ENCODE results near the gene PKP4. TPM values are rescaled to one million over a fixed set of nuclear protein-coding genes. Genes with fewer than 3 reads are reported as not detected.
"Not testable (repeated sequence)": the region's sequence is repeated elsewhere in the genome, so short reads cannot be mapped to it uniquely, and the experiment has no call there.

PKP4 gene
- total RNA-seq, 4 donors from 2014 or later, result 64.1 to 152 (median 90.2) TPM

DNA sequence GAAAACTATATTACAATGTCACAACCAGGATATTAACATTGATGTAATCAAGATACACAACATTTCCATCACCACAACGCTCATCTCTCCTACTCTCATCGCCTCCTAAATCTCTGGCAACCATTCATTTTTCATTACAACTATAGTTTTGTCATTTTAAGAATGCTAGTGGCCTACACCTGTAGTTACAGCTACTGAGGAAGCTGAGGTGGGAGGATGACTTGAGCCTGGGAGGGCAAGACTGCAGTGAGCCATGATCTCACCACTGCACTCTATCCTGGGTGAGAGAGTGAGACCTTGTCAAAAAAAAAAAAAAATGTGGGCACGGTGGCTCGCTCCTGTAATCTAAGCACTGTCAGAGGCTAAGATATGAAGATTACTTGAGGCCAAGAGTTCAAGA is 10.5 kb downstream of the PKP4 start:
- Histone ChIP-seq H3K4me1 (peaks cover 7% of the 10 kb centered on the region), H3K36me3 (no peaks in the 10 kb centered on the region), H3K27me3 (no peaks in the 10 kb centered on the region), H3K4me3 (no peak overlapping the region), H3K27ac (no peak overlapping the region), H3K9me3 (no peaks in the 10 kb centered on the region)
- TF ChIP-seq POLR2A (IDR thresholded peaks at IDR 0.05), result no peak
- TF ChIP-seq POLR2AphosphoS5 (IDR thresholded peaks at IDR 0.05), result no peak
- TF ChIP-seq, protein P1, sequence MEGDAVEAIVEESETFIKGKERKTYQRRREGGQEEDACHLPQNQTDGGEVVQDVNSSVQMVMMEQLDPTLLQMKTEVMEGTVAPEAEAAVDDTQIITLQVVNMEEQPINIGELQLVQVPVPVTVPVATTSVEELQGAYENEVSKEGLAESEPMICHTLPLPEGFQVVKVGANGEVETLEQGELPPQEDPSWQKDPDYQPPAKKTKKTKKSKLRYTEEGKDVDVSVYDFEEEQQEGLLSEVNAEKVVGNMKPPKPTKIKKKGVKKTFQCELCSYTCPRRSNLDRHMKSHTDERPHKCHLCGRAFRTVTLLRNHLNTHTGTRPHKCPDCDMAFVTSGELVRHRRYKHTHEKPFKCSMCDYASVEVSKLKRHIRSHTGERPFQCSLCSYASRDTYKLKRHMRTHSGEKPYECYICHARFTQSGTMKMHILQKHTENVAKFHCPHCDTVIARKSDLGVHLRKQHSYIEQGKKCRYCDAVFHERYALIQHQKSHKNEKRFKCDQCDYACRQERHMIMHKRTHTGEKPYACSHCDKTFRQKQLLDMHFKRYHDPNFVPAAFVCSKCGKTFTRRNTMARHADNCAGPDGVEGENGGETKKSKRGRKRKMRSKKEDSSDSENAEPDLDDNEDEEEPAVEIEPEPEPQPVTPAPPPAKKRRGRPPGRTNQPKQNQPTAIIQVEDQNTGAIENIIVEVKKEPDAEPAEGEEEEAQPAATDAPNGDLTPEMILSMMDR (IDR thresholded peaks at IDR 0.05), result no peak
- TF ChIP-seq EP300 (IDR thresholded peaks at IDR 0.05), result no peak
- no peak for DNase-seq (ENCODE audit: low spot score in 2 of 2)
- WGBS, result 92% methylated on average over 4 of the region's 4 CpGs

DNA sequence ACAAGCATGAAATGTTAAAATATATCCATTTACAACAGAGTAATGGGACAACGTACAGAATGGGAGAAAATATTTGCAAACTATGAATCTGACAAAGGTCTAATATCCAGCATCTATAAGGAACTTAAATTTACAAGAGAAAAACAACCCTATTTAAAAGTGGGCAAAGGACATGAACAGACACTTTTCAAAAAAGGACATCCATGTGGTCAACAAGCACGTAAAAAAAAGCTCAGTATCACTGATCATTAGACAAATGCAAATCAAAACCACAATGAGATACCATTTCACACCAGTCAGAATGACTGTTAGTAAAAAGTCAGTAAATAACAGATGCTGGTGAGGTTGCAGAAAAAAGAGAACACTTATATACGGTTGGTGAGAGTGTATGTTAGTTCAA is 16.1 kb downstream of the PKP4 start:
- not testable (repeated sequence) for H3K36me3 ChIP-seq; H3K4me1 ChIP-seq; DNase-seq (ENCODE audit: low spot score in 2 of 2); H3K27me3 ChIP-seq; H3K27ac ChIP-seq; H3K9me3 ChIP-seq; H3K4me3 ChIP-seq
- 95% methylated on average over 3 of the region's 3 CpGs for WGBS

DNA sequence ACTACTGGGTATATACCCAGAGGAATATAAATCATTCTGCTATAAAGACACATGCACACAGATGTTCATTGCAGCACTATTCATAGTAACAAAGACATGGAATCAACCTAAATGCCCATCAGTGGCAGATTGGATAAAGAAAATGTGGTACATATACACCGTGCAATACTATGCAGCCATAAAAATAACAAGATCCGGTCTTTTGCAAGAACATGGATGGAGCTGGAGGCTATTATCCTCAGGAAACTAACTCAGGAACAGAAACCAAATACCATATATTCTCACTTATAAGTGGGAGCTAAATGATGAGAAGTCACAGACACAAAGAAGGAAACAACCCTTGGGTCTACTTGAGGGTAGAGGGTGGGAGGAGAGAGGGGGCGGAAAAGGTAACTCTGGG is 16.5 kb downstream of the PKP4 start:
- H3K4me1 ChIP-seq; H3K36me3 ChIP-seq; H3K9me3 ChIP-seq; H3K27me3 ChIP-seq; H3K4me3 ChIP-seq; H3K27ac ChIP-seq; DNase-seq (ENCODE audit: low spot score in 2 of 2): not testable (repeated sequence)
- 92% methylated on average over 3 of the region's 3 CpGs for WGBS

DNA sequence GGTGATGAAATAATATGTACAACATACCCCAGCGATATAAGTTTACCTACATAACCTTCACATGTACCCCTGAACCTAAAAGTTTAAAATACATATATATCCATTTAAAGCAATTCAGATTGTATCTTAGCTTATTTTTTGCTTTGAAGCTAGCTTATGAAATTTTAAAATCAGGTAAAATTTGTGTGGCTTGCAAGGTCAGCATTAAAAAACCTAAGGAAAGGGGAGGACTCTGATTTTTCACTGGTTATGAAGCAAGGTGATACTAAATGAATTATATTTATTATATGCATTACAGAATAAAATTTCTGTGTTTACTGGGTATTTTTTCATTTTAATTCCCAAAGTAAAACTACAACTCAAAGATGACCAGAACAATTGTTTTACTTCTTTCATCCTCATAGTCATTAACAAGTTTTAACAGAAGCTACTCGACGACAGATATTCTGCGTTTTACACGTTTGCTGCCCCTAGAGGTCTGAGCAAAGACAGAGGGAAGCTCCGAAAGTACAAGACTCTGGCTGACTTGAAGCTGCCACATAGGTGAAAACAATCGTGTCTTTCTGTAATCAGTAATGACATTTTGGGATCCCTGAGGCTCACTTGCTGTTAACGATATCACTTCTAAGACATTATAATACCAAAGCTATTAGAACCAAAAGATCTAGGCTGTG is 17.1 kb downstream of the PKP4 start:
- 89% methylated on average over 8 of the region's 8 CpGs for WGBS
- no peak for TF ChIP-seq POLR2A (IDR thresholded peaks at IDR 0.05)
- TF ChIP-seq, protein P1 (IDR thresholded peaks at IDR 0.05), result no peak
- no peak for TF ChIP-seq EP300 (IDR thresholded peaks at IDR 0.05)
- Histone ChIP-seq H3K36me3 (no peaks in the 10 kb centered on the region), H3K9me3 (peaks cover 4% of the 10 kb centered on the region), H3K4me3 (no peak overlapping the region), H3K27ac (no peak overlapping the region), H3K4me1 (peaks cover 15% of the 10 kb centered on the region), H3K27me3 (no peaks in the 10 kb centered on the region)
- no peak for DNase-seq (ENCODE audit: low spot score in 2 of 2)

DNA sequence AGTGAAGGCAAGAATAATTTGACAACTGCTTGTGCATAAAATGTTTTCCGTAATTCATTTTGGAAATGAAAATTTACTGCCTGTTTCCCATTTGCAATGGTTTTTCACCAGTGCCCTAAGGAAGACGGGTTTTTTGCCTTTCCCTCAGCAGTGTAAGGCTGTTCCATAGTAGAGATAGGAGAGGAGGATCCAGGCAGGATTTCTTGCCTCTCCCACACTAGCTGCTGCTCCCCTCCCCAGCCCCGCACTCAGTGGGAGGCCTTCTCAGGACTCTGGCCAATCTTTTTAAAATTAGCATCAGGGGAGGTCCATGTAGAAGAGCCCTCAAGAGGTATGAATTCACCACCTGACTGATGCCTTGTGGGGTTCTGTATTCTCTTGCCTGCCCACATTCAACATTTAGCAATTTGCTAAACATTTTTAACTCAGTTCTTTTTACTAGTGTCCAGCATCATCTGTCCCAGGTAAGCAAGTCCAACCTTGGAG is 17.8 kb downstream of the PKP4 start:
- not testable (repeated sequence) for H3K27me3 ChIP-seq; H3K4me3 ChIP-seq; H3K27ac ChIP-seq; DNase-seq (ENCODE audit: low spot score in 2 of 2); H3K9me3 ChIP-seq; H3K36me3 ChIP-seq
- 95% methylated on average over 3 of the region's 3 CpGs for WGBS
- peaks cover 16% of the 10 kb centered on the region for H3K4me1 ChIP-seq

DNA sequence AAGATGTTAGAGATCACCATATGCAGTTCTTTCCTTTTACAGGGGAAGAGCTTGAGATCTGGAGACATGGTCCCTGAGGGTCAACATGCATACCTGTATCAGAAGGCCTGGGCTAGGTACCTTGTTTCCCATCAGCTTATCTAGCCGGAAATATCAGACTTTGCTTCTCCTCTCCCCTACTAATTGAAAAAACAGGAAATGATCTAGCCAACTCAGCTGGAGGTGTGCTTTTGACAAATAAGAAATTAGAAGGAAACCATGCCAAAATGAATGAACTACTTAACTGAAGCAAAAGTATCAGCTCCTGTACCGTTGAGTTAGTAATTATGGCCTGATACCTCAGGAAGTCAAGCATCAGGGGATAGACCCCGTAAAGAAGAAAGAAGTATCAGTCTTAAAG is 20.4 kb downstream of the PKP4 start:
- no peak overlapping the region for H3K27ac ChIP-seq
- no peaks in the 10 kb centered on the region for H3K36me3 ChIP-seq
- no peak overlapping the region for H3K4me3 ChIP-seq
- H3K4me1 ChIP-seq, result peaks cover 16% of the 10 kb centered on the region
- H3K9me3 ChIP-seq, result peaks cover 4% of the 10 kb centered on the region
- DNase-seq (ENCODE audit: low spot score in 2 of 2), result no peak
- 35% methylated on average over 3 of the region's 3 CpGs for WGBS
- no peaks in the 10 kb centered on the region for H3K27me3 ChIP-seq
- TF ChIP-seq EP300 (IDR thresholded peaks at IDR 0.05) (no peak), POLR2A (IDR thresholded peaks at IDR 0.05) (no peak), POLR2AphosphoS5 (IDR thresholded peaks at IDR 0.05) (no peak)
- TF ChIP-seq, protein P1 (IDR thresholded peaks at IDR 0.05), result no peak

DNA sequence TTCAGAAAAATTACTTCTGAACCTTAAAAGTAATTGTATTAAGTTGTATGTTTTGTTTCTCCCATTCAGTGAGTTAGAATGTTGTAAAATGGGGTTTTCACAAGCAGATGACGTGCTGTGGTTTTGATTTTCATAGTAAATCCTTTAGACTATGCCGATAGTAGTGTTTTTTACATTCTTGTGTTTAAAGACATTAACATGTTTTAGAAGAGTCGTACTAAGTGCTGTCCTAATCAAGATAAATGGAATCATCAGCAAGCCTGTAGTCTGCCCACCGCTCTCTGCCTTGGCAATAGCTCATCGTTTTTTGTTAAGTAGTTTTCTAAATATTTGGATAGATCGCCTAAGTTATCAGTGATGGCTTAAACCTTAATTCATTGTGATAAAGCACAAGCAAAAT is 21.5 kb downstream of the PKP4 start:
- H3K36me3 ChIP-seq, result no peaks in the 10 kb centered on the region
- no peak for DNase-seq (ENCODE audit: low spot score in 2 of 2)
- no peak overlapping the region for H3K27ac ChIP-seq
- H3K9me3 ChIP-seq, result peaks cover under 1% of the 10 kb centered on the region
- peaks cover 16% of the 10 kb centered on the region for H3K4me1 ChIP-seq
- H3K4me3 ChIP-seq, result no peak overlapping the region
- no peaks in the 10 kb centered on the region for H3K27me3 ChIP-seq
- TF ChIP-seq, protein P1 (IDR thresholded peaks at IDR 0.05), result no peak
- TF ChIP-seq POLR2A (IDR thresholded peaks at IDR 0.05) (no peak), EP300 (IDR thresholded peaks at IDR 0.05) (no peak), POLR2AphosphoS5 (IDR thresholded peaks at IDR 0.05) (no peak)
- WGBS, result 62% methylated on average over 6 of the region's 6 CpGs
